Mononuclear cell (primary cell): Measurements from ENCODE around the gene NCOA1. TPM values are rescaled to one million over a fixed set of nuclear protein-coding genes. Genes with fewer than 3 reads are reported as not detected.
"Not testable (repeated sequence)": the region's sequence is repeated elsewhere in the genome, so short reads cannot be mapped to it uniquely, and the experiment has no call there.

Source experiments
- H3K27me3 ChIP-seq: 2 replicates; pipeline ENCODE4 v1.6.0; 2011; ENCODE audit warnings: low read length, control low read depth; ENCODE audit not compliant: insufficient read depth
- H3K4me1 ChIP-seq: 2 replicates; pipeline ENCODE4 v1.5.1; 2011; ENCODE audit warnings: mild to moderate bottlenecking, low read length, control low read depth; ENCODE audit not compliant: insufficient read depth
- H3K4me3 ChIP-seq: 2 replicates; pipeline ENCODE4 v1.5.1; 2011; ENCODE audit warnings: mild to moderate bottlenecking, low read length, moderate library complexity
- H3K9me3 ChIP-seq: 2 replicates; pipeline ENCODE4 v1.5.1; 2011; ENCODE audit warnings: low read depth, mild to moderate bottlenecking, control low read depth, low read length
- total RNA-seq: library from RNA; depleted of rRNA; stranded (reverse); fragments of >200 nt; gene quantifications from one replicate; pipeline ENCODE4 v1.2.3, GENCODE V29; 2012

The NCOA1 gene
- total RNA-seq, 1 donor = 53.2 TPM

- Histone ChIP-seq H3K9me3 (no peaks in the 10 kb centered on the region), H3K4me3 (no peak overlapping the region), H3K4me1 (no peaks in the 10 kb centered on the region), H3K27me3 (no peaks in the 10 kb centered on the region)
Measured at GRCh38 chr2:24659862-24660261, 168.8 kb downstream of the NCOA1 start.

GRCh38 chr2:24667542-24667941 lies 176.5 kb downstream of the NCOA1 start:
- Histone ChIP-seq H3K27me3 (no peaks in the 10 kb centered on the region), H3K9me3 (no peaks in the 10 kb centered on the region), H3K4me3 (no peak overlapping the region), H3K4me1 (peaks cover 3% of the 10 kb centered on the region)

- no peaks in the 10 kb centered on the region for H3K27me3 ChIP-seq
Measured at GRCh38 chr2:24671230-24671629, 180.2 kb downstream of the NCOA1 start.

GRCh38 chr2:24672589-24672988 lies 181.5 kb downstream of the NCOA1 start:
- Histone ChIP-seq H3K27me3 (no peaks in the 10 kb centered on the region), H3K4me1 (peaks cover 5% of the 10 kb centered on the region), H3K9me3 (no peaks in the 10 kb centered on the region), H3K4me3 (no peak overlapping the region)

More at GRCh38 chr2:24671230-24671629, 180.2 kb downstream of the NCOA1 start:
- Histone ChIP-seq H3K4me3 (no peak overlapping the region), H3K9me3 (no peaks in the 10 kb centered on the region), H3K4me1 (peaks cover 5% of the 10 kb centered on the region)

GRCh38 chr2:24675338-24675737 lies 184.3 kb downstream of the NCOA1 start:
- no peak overlapping the region for H3K4me3 ChIP-seq
- H3K9me3 ChIP-seq = no peaks in the 10 kb centered on the region
- H3K4me1 ChIP-seq = peaks cover 5% of the 10 kb centered on the region
- no peaks in the 10 kb centered on the region for H3K27me3 ChIP-seq

GRCh38 chr2:24676493-24676892 lies 185.4 kb downstream of the NCOA1 start:
- H3K9me3 ChIP-seq = no peaks in the 10 kb centered on the region

GRCh38 chr2:24678066-24678465 lies 187.0 kb downstream of the NCOA1 start:
- H3K27me3 ChIP-seq, H3K4me3 ChIP-seq: not testable (repeated sequence)

More at GRCh38 chr2:24676493-24676892, 185.4 kb downstream of the NCOA1 start:
- H3K4me1 ChIP-seq = peaks cover 5% of the 10 kb centered on the region
- H3K27me3 ChIP-seq = no peaks in the 10 kb centered on the region
- no peak overlapping the region for H3K4me3 ChIP-seq

GRCh38 chr2:24680196-24680595 lies 189.1 kb downstream of the NCOA1 start:
- Histone ChIP-seq H3K9me3 (no peaks in the 10 kb centered on the region), H3K27me3 (no peaks in the 10 kb centered on the region), H3K4me3 (no peak overlapping the region), H3K4me1 (no peaks in the 10 kb centered on the region)

More at GRCh38 chr2:24678066-24678465, 187.0 kb downstream of the NCOA1 start:
- not testable (repeated sequence) for H3K4me1 ChIP-seq, H3K9me3 ChIP-seq

GRCh38 chr2:24682304-24682703 lies 191.2 kb downstream of the NCOA1 start:
- H3K4me1 ChIP-seq = no peaks in the 10 kb centered on the region
- H3K9me3 ChIP-seq = no peaks in the 10 kb centered on the region
- H3K4me3 ChIP-seq = no peak overlapping the region
- H3K27me3 ChIP-seq = no peaks in the 10 kb centered on the region

GRCh38 chr2:24683408-24683807 lies 192.4 kb downstream of the NCOA1 start:
- no peaks in the 10 kb centered on the region for H3K27me3 ChIP-seq
- H3K4me3 ChIP-seq = no peak overlapping the region
- H3K4me1 ChIP-seq = no peaks in the 10 kb centered on the region
- no peaks in the 10 kb centered on the region for H3K9me3 ChIP-seq

- no peaks in the 10 kb centered on the region for H3K27me3 ChIP-seq
- H3K4me3 ChIP-seq = no peak overlapping the region
- no peaks in the 10 kb centered on the region for H3K4me1 ChIP-seq
- H3K9me3 ChIP-seq = no peaks in the 10 kb centered on the region
Measured at GRCh38 chr2:24690524-24690923, 199.5 kb downstream of the NCOA1 start.

- Histone ChIP-seq H3K9me3 (no peaks in the 10 kb centered on the region), H3K4me3 (no peak overlapping the region), H3K27me3 (no peaks in the 10 kb centered on the region), H3K4me1 (no peaks in the 10 kb centered on the region)
Measured at GRCh38 chr2:24691806-24692205, 200.8 kb downstream of the NCOA1 start.

- Histone ChIP-seq H3K9me3 (no peaks in the 10 kb centered on the region), H3K27me3 (no peaks in the 10 kb centered on the region), H3K4me1 (no peaks in the 10 kb centered on the region), H3K4me3 (no peak overlapping the region)
Measured at GRCh38 chr2:24697792-24698191, 206.7 kb downstream of the NCOA1 start.

- Histone ChIP-seq H3K27me3 (no peaks in the 10 kb centered on the region), H3K4me1 (no peaks in the 10 kb centered on the region), H3K9me3 (no peaks in the 10 kb centered on the region), H3K4me3 (no peak overlapping the region)
Measured at GRCh38 chr2:24702800-24703199, 211.7 kb downstream of the NCOA1 start.

- H3K27me3 ChIP-seq = no peaks in the 10 kb centered on the region
- no peak overlapping the region for H3K4me3 ChIP-seq
- no peaks in the 10 kb centered on the region for H3K4me1 ChIP-seq
- no peaks in the 10 kb centered on the region for H3K9me3 ChIP-seq
Measured at GRCh38 chr2:24704692-24705091, 213.6 kb downstream of the NCOA1 start.

GRCh38 chr2:24707143-24707542 lies 216.1 kb downstream of the NCOA1 start:
- no peak overlapping the region for H3K4me3 ChIP-seq
- H3K9me3 ChIP-seq = no peaks in the 10 kb centered on the region
- H3K27me3 ChIP-seq = no peaks in the 10 kb centered on the region
- H3K4me1 ChIP-seq = no peaks in the 10 kb centered on the region
